Keratinocyte (primary cell): ENCODE results near the gene ACTA2. TPM values are rescaled to one million over a fixed set of nuclear protein-coding genes. Genes with fewer than 3 reads are reported as not detected.

Experiments used
- DNase-seq: peaks from one replicate; pipeline ENCODE4 v3.0.0-alpha.2; 2011; ENCODE audit warnings: low read depth, missing footprints, low spot score
- FAIRE-seq: peaks from 2 replicates; lab custom pipeline; 2011; peaks lifted over from hg19 to GRCh38; lab: Jason Lieb, UNC
- H2AFZ ChIP-seq: 2 replicates; pipeline ENCODE4 v1.6.0; 2012; ENCODE audit warnings: low read length, control low read depth, inconsistent platforms; ENCODE audit not compliant: control insufficient read depth
- H3K27ac ChIP-seq: 2 replicates; pipeline ENCODE4 v1.5.1; 2011; ENCODE audit warnings: low read length; ENCODE audit not compliant: control insufficient read depth, insufficient read depth
- H3K27me3 ChIP-seq: 3 replicates; pipeline ENCODE4 v1.6.0; 2011; ENCODE audit warnings: low read length; ENCODE audit not compliant: control insufficient read depth, insufficient read depth; ENCODE audit errors: extremely low read depth
- H3K36me3 ChIP-seq, 2 experiments: 2 replicates in 1 of 2; 3 replicates in 1 of 2; pipeline ENCODE4 v1.5.1; 2011; ENCODE audit warnings: low read length in 2 of 2, mild to moderate bottlenecking in 1 of 2; ENCODE audit not compliant: control insufficient read depth in 2 of 2, insufficient read depth in 2 of 2; ENCODE audit errors: extremely low read depth in 1 of 2
- H3K4me1 ChIP-seq: 3 replicates; pipeline ENCODE4 v1.5.1; 2011; ENCODE audit warnings: low read length; ENCODE audit not compliant: control insufficient read depth, insufficient read depth; ENCODE audit errors: extremely low read depth
- H3K4me2 ChIP-seq: 3 replicates; pipeline ENCODE4 v1.6.0; 2011; ENCODE audit warnings: low read depth, low read length; ENCODE audit not compliant: control insufficient read depth, insufficient read depth; ENCODE audit errors: extremely low read depth
- H3K4me3 ChIP-seq, 3 experiments: fragments of 200-600 bp in 1 of 3; sonication (generic) in 1 of 3; 2 replicates in 2 of 3; 3 replicates in 1 of 3; pipeline ENCODE4 v1.5.1; 2011 to 2016; ENCODE audit warnings: low read length in 3 of 3, mild to moderate bottlenecking in 3 of 3, control low read depth in 2 of 3, inconsistent platforms in 1 of 3, low read depth in 1 of 3, mixed read lengths in 1 of 3, mixed run types in 1 of 3, moderate library complexity in 1 of 3; ENCODE audit not compliant: control insufficient read depth in 2 of 3, insufficient read depth in 2 of 3; ENCODE audit errors: extremely low read depth in 1 of 3
- H3K79me2 ChIP-seq: 2 replicates; pipeline ENCODE4 v1.6.0; 2012; ENCODE audit warnings: low read length; ENCODE audit not compliant: control insufficient read depth, insufficient read depth
- H3K9ac ChIP-seq: 3 replicates; pipeline ENCODE4 v1.6.0; 2011; ENCODE audit warnings: low read length; ENCODE audit not compliant: control insufficient read depth, insufficient read depth; ENCODE audit errors: extremely low read depth
- H3K9me1 ChIP-seq: 3 replicates; pipeline ENCODE4 v1.6.0; 2011; ENCODE audit warnings: low read length; ENCODE audit not compliant: control insufficient read depth, insufficient read depth; ENCODE audit errors: extremely low read depth
- H3K9me3 ChIP-seq: 2 replicates; pipeline ENCODE4 v1.5.1; 2012; ENCODE audit warnings: low read depth, low read length; ENCODE audit not compliant: control insufficient read depth
- H4K20me1 ChIP-seq: 3 replicates; pipeline ENCODE4 v1.6.0; 2011; ENCODE audit warnings: low read length; ENCODE audit not compliant: control insufficient read depth, insufficient read depth; ENCODE audit errors: extremely low read depth
- EZH2 ChIP-seq: IDR thresholded peaks from one replicate; pipeline ENCODE4 v1.6.1; 2012; ENCODE audit warnings: inconsistent platforms, mild to moderate bottlenecking, low read length, moderate library complexity
- dilution Hi-C: fragments of 300-500 bp; cut with MboI; formaldehyde crosslinking; loops from one replicate; pipeline ENCODE4 v1.7.0; 2020; ENCODE audit warnings: low sequenced_read_pairs; ENCODE audit not compliant: extremely low pct_ligation_motif_present
- polyA plus RNA-seq, 5 experiments: library from polyadenylated mRNA; depleted of rRNA in 3 of 5; stranded (reverse) in 3 of 5; stranded (forward) in 1 of 5; unstranded in 1 of 5; fragments of >200 nt; gene quantifications; 1 replicate in 1 of 5; 2 replicates in 3 of 5; 3 replicates in 1 of 5; pipeline versions ENCODE4 v1.2.1 to v1.2.3, GENCODE V29; 2011 to 2012; ENCODE audit warnings: missing spikeins in 2 of 5, low read depth in 1 of 5, low replicate concordance in 1 of 5
- TF ChIP-seq, protein P1 (sequence below), 3 experiments: IDR thresholded peaks in 1 of 3; conservative IDR thresholded peaks in 1 of 3; optimal IDR thresholded peaks in 1 of 3; 2 replicates in 2 of 3; 3 replicates in 1 of 3; pipeline versions ENCODE3 to v1.5.1; 2011; ENCODE audit warnings: low read length in 3 of 3, mild to moderate bottlenecking in 3 of 3, moderate library complexity in 2 of 3, control low read depth in 1 of 3, inconsistent platforms in 1 of 3; ENCODE audit not compliant: insufficient read depth in 2 of 3; ENCODE audit errors: extremely low read depth in 1 of 3

The ACTA2 gene
- polyA plus RNA-seq, 1 donor (not counting 4 experiments of a cell fraction or from before 2014, with no cell fraction given): 3.7 TPM

DNA sequence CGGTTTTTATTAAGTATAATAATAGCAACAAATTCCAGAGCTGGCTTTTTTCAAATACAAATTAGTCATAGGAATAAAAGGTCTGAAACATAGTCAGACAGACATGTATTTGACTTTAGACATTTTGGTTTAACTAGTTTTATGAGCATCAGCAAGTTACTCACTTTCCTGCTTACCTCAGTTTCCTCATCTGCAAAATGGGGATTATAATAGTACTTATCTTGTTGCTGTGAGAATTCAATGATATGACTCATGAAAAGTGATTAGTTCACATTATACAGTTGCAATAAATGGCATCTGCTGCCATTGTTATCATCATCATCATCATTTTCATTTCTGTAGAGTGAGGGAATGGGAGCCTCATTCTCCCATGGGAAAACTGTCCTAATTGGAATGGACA lies 33.5 kb downstream of the ACTA2 start:
- Histone ChIP-seq H3K4me1 (no peaks in the 10 kb centered on the region), H3K27ac (no peak overlapping the region), H3K9ac (no peak overlapping the region), H3K4me2 (no peak overlapping the region), H3K27me3 (no peaks in the 10 kb centered on the region), H3K4me3 (no peak overlapping the region), H3K9me3 (no peaks in the 10 kb centered on the region), H4K20me1 (no peaks in the 10 kb centered on the region), H3K36me3 (peaks cover 0 to 6% of the 10 kb centered on the region in 2 experiments), H2AFZ (no peak overlapping the region), H3K79me2 (no peaks in the 10 kb centered on the region), H3K9me1 (no peaks in the 10 kb centered on the region)
- no peak for FAIRE-seq
- DNase-seq: no peak
- dilution Hi-C loops: no loop called here
- TF ChIP-seq, protein P1, sequence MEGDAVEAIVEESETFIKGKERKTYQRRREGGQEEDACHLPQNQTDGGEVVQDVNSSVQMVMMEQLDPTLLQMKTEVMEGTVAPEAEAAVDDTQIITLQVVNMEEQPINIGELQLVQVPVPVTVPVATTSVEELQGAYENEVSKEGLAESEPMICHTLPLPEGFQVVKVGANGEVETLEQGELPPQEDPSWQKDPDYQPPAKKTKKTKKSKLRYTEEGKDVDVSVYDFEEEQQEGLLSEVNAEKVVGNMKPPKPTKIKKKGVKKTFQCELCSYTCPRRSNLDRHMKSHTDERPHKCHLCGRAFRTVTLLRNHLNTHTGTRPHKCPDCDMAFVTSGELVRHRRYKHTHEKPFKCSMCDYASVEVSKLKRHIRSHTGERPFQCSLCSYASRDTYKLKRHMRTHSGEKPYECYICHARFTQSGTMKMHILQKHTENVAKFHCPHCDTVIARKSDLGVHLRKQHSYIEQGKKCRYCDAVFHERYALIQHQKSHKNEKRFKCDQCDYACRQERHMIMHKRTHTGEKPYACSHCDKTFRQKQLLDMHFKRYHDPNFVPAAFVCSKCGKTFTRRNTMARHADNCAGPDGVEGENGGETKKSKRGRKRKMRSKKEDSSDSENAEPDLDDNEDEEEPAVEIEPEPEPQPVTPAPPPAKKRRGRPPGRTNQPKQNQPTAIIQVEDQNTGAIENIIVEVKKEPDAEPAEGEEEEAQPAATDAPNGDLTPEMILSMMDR (optimal IDR thresholded peaks at IDR 0.05 in 1 of 3, IDR thresholded peaks at IDR 0.05 in 1 of 3, conservative IDR thresholded peaks at IDR 0.05 in 1 of 3; ENCODE audit: extremely low read depth in 1 of 3, insufficient read depth in 2 of 3, low read length in 3 of 3): no peak
- TF ChIP-seq EZH2: no peak

DNA sequence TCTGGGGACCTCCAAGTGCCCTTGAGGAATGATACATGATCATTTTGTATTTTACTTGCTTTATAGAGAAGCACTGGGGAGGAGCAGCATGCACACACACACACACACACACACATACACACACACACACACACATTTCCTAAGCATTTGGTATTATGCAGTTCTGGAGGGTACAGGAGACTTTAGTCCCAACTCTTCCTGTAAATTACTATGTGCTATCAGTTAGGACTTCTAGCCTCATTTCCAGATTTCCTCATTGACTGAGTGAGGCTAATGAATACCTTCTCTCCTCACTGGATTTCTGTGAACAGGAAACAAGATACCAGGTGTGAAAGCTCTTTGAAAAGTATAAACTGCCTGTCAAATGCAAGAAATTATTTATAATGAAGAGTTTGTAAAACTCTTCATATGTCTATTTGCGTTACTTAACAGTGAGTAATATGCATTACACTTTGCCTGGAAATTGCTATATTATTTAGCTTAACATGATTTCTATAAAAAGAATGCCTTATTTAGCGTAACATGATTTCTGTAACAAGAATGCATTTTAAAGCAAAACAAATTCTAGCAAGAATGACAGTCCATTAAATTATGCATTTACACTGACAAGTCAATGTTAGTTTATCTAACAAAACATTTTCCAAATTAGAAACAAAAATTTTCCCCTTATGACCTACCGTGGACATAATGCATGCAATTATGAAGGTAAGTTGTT lies 34.2 kb downstream of the ACTA2 start:
- no peak overlapping the region for H3K4me2 ChIP-seq
- no peaks in the 10 kb centered on the region for H3K9me1 ChIP-seq
- H3K27me3 ChIP-seq: no peaks in the 10 kb centered on the region
- DNase-seq (no peak), FAIRE-seq (no peak)
- no peak overlapping the region for H3K9ac ChIP-seq
- no peak overlapping the region for H3K27ac ChIP-seq
- H3K4me1 ChIP-seq: no peaks in the 10 kb centered on the region
- no peaks in the 10 kb centered on the region for H4K20me1 ChIP-seq
- no peak for TF ChIP-seq EZH2
- TF ChIP-seq, protein P1 (optimal IDR thresholded peaks at IDR 0.05 in 1 of 3, IDR thresholded peaks at IDR 0.05 in 1 of 3, conservative IDR thresholded peaks at IDR 0.05 in 1 of 3; ENCODE audit: extremely low read depth in 1 of 3, insufficient read depth in 2 of 3, low read length in 3 of 3): no peak
- H3K9me3 ChIP-seq: no peaks in the 10 kb centered on the region
- H3K4me3 ChIP-seq: no peak overlapping the region
- peaks cover 0 to 5% of the 10 kb centered on the region in 2 experiments for H3K36me3 ChIP-seq
- dilution Hi-C loops: no loop called here
- no peak overlapping the region for H2AFZ ChIP-seq
- H3K79me2 ChIP-seq: no peaks in the 10 kb centered on the region
